Fibroblast of the aortic adventitia (primary cell): ENCODE results near the gene BCL7B. TPM values are rescaled to one million over a fixed set of nuclear protein-coding genes. Genes with fewer than 3 reads are reported as not detected.

Source experiments
- DNase-seq: peaks from one replicate; pipeline ENCODE4 v3.0.0-alpha.2; 2010; ENCODE audit warnings: low read depth
- H3K4me3 ChIP-seq: 2 replicates; pipeline ENCODE4 v1.5.1; 2011; ENCODE audit warnings: low read depth, mild to moderate bottlenecking, control low read depth, low read length, moderate library complexity
- total RNA-seq: library from RNA; depleted of rRNA; stranded (reverse); fragments of >200 nt; gene quantifications from 2 replicates; pipeline ENCODE4 v1.2.3, GENCODE V29; 2012; ENCODE audit warnings: low replicate concordance
- TF ChIP-seq, protein P1 (sequence below): IDR thresholded peaks from 2 replicates; pipeline ENCODE4 v1.5.1; 2011; ENCODE audit warnings: mild to moderate bottlenecking, low read length, control low read depth, inconsistent platforms; ENCODE audit not compliant: insufficient read depth

The BCL7B gene
- total RNA-seq, 1 donor = 34.2 TPM

DNA sequence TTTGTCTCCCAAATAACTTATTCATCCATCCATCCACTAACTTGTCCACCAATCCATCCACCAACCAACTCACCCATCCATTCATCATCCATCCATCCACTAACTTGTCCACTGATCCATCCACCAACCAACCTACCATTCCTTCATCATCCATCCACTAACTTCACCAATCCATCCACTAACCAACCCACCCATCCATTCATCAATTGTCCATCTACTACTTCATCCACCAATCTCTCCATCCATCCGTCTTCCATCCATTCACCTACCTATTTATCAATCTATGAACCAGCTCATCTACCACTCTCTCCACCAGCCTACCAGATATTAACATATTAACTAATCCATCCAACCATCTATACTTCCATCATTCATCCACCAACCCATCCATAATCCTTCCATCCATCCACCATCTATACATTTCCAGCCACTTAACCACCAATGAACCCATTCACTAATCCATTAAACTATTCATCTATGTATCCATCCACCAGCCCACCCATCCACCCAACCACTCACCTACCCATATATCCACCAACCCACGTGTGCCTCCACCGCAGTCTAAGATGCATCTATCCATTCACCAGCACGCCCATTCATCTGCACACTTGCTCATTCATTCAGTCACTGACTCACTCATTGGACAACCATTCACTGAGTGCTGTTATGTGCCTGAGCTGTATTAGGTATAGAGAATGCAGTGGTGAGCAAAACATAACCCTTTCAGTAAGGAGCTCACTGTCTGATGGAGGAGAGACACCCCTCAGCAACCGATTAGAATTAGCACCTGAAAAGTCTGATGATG lies 40.7 kb upstream of the BCL7B start:
- no peak for DNase-seq
- no peak overlapping the region for H3K4me3 ChIP-seq
- TF ChIP-seq, protein P1, sequence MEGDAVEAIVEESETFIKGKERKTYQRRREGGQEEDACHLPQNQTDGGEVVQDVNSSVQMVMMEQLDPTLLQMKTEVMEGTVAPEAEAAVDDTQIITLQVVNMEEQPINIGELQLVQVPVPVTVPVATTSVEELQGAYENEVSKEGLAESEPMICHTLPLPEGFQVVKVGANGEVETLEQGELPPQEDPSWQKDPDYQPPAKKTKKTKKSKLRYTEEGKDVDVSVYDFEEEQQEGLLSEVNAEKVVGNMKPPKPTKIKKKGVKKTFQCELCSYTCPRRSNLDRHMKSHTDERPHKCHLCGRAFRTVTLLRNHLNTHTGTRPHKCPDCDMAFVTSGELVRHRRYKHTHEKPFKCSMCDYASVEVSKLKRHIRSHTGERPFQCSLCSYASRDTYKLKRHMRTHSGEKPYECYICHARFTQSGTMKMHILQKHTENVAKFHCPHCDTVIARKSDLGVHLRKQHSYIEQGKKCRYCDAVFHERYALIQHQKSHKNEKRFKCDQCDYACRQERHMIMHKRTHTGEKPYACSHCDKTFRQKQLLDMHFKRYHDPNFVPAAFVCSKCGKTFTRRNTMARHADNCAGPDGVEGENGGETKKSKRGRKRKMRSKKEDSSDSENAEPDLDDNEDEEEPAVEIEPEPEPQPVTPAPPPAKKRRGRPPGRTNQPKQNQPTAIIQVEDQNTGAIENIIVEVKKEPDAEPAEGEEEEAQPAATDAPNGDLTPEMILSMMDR = no peak

DNA sequence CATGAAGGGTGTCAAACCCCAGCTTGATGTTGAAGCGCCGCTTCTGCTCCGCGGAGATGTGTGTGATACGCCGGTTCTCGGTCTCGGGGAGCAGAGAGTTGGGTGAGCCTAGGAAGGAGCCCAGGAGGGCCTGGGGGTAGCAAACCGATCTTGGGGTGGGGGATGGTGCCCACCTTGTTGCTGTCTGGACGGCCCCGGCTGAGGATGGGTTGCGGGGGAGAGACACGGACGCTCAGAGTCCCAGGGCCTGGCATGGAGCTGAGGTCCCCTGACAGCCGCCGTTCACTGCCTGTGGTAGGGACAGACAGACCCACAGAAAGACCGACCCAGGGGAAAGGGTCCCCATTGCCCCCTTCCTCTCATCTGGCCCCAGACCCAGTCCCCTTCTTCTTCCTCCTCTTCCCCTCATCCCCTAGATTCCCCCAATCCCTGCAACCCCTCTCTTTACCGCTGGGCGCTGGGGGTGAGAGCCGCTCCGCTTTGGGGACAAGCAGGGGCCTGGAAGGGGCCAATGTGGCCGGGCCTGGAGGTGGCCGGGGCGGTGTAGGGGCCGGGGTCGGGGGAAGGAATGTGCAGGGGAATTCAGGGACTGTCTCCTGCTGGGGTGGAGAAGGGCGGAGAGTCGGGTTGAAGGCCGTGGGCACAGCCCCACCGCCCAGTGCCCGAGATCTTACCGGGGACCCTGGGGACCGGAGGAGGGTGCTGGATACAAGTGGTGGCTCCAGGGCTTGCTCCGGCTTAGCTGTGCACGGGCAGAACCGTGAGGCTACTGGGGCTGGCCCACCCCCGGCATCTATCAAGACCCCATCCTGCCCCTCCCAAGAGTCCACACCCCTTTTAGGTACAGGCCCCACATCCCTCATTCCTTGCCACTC lies 38.9 kb upstream of the BCL7B start:
- H3K4me3 ChIP-seq = no peak overlapping the region
- DNase-seq = no peak
- TF ChIP-seq, protein P1 = no peak

DNA sequence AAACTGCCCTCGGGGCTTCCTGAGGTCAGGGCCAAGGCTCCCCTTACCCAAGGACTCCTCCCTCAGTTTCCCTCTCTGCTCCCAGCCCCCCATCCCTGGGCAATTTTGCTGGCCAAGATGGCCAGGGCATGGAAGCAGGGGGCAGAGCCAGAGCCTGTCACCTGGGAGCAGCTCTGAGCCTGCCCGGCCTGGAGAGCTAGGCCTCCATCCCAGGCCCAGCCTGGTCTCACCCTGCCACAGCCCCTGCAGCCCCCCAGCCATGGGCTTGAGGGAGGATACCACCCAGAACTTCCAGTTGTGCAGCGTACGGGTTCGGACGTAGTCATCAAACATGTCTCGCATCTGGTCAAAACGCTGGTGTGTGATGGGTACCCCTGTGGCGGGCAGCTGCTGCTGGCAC lies 37.9 kb upstream of the BCL7B start:
- TF ChIP-seq, protein P1 = no peak
- no peak for DNase-seq
- H3K4me3 ChIP-seq = no peak overlapping the region

DNA sequence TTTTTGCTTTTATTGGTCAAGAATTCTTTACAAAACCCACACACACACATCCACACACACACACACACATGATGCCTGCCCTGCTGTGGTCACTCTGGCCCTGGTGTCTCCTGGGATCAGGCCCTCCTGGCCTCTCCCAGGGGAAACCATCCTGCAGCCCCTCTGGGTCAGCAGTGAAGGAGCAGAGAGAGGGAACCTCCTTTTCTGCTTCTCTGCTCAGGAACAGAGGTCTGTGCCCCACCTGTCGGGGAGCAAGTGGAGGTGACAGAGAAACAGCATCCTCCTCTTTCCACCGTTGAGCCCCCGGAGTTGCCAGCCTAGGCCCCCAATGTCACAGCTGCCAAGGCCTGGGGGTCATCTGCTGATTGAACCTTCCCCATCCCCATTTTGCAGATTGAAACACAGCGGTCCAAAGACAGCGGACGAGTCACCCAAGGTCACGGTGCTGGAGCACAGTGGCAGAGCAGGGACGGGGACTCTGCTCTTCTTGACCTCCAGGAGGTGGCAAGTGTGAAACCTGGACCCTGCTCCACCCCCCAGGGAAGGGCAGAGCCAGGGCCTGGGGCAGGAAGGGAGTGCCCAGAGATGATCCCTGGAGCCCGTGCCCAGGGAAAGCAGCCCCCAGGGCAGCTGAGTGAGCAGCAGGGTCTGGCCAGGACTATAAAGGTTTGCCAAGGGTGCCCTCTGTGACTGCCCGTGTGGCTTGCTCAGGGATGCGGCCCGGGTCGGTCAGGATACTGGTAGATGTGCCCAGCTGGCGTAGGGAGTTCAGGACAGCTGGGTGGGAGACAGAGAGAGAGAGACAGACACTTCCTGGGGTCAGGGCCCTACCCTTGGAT lies 35.9 kb upstream of the BCL7B start:
- TF ChIP-seq, protein P1 = no peak
- H3K4me3 ChIP-seq = no peak overlapping the region
- no peak for DNase-seq

DNA sequence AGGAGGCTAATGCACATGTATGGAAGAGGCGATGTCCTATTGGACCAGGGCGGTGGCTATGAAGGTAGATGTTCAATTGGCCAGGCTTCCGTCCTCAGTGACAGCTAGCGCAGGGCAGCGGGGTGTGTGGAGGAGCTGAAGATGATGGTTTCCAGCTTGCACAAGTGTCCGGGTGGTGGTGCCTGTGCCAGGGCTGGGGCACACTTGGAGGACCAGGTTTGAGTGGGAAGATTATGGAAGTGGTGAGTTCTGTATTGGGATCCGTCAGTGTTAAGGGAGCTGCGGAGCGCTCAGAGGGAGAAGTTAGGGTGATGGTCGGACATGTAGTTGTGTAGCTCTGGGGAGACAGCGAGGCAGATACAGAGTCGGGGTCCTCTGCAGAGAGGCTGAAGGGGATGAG lies 29.4 kb upstream of the BCL7B start:
- H3K4me3 ChIP-seq = no peak overlapping the region
- DNase-seq = no peak
- TF ChIP-seq, protein P1 = no peak

DNA sequence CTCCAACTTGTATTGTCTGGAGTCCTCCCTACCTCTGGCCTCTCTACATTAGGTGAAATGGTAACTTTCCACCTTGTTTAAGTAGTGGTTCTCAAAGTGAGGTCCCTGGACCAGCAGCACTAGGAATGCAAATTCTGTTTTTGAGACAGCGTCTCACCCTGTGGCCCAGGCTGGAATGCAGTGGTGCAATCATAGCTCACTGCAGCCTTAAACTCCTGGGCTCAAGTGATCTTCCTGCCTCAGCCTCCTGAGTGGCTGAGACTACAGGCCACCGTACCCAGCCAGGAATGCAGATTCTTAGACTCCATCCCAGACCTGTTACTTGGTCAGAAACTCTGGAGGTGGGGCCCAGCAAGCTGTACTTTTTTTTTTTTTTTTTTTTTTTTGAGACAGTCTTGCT lies 27.7 kb upstream of the BCL7B start:
- H3K4me3 ChIP-seq = no peak overlapping the region
- TF ChIP-seq, protein P1 = no peak
- no peak for DNase-seq
